GM23338 (cell line): ENCODE data around the gene NWD2. TPM values are rescaled to one million over a fixed set of nuclear protein-coding genes. Genes with fewer than 3 reads are reported as not detected.

Experiments used
- ATAC-seq: fragments of 200-7000 bp; cut with Tn5 transposase; 3 replicates; pipeline ENCODE4 v1.9.1; 2020
- DNase-seq: peaks from one replicate; pipeline ENCODE4 v3.0.0-alpha.2; 2015; ENCODE audit warnings: low spot score
- H2AFZ ChIP-seq: fragments of 200-600 bp; sonication (generic); 2 replicates; pipeline ENCODE4 v1.8.0; 2016; ENCODE audit warnings: antibody characterized with exemption, mild to moderate bottlenecking, moderate library complexity
- H3F3A ChIP-seq: fragments of 200-600 bp; sonication (generic); replicated peaks from 2 replicates; pipeline ENCODE4 v1.8.0; 2017; ENCODE audit warnings: antibody characterized with exemption, mixed run types, low read depth
- H3K27ac ChIP-seq: fragments of 200-600 bp; sonication (generic); 2 replicates; pipeline ENCODE4 v1.6.1; 2016; ENCODE audit warnings: low read depth
- H3K27me3 ChIP-seq: fragments of 200-600 bp; sonication (generic); 2 replicates; pipeline ENCODE4 v1.8.0; 2016; ENCODE audit warnings: mild to moderate bottlenecking, mixed run types, moderate library complexity; ENCODE audit not compliant: insufficient read depth
- H3K36me3 ChIP-seq: fragments of 200-600 bp; sonication (generic); 2 replicates; pipeline ENCODE4 v1.8.0; 2016; ENCODE audit warnings: mild to moderate bottlenecking; ENCODE audit not compliant: insufficient read depth
- H3K4me1 ChIP-seq: fragments of 200-600 bp; sonication (generic); 2 replicates; pipeline ENCODE4 v1.8.0; 2016; ENCODE audit warnings: mild to moderate bottlenecking, moderate library complexity; ENCODE audit not compliant: insufficient read depth
- H3K4me2 ChIP-seq: fragments of 200-600 bp; sonication (generic); 2 replicates; pipeline ENCODE4 v1.7.1; 2017; ENCODE audit warnings: mixed run types
- H3K4me3 ChIP-seq: fragments of 200-600 bp; sonication (generic); 2 replicates; pipeline ENCODE4 v1.6.1; 2016; ENCODE audit warnings: mixed run types
- H3K79me2 ChIP-seq: fragments of 200-600 bp; sonication (generic); replicated peaks from 2 replicates; pipeline ENCODE4 v1.8.0; 2017; ENCODE audit warnings: mild to moderate bottlenecking; ENCODE audit not compliant: insufficient read depth
- H3K9me2 ChIP-seq: fragments of 200-600 bp; sonication (generic); 2 replicates; pipeline ENCODE4 v1.8.0; 2017; ENCODE audit not compliant: insufficient read depth
- H4K20me1 ChIP-seq: fragments of 200-600 bp; sonication (generic); replicated peaks from 2 replicates; pipeline ENCODE4 v1.8.0; 2017; ENCODE audit warnings: mild to moderate bottlenecking; ENCODE audit not compliant: insufficient read depth
- H3K27ac Mint-ChIP-seq: 2 replicates; pipeline ENCODE4 v1.8.0; 2020; ENCODE audit warnings: inconsistent platforms, mild to moderate bottlenecking, moderate library complexity, mixed read lengths
- H3K27me3 Mint-ChIP-seq: 3 replicates; pipeline ENCODE4 v1.8.0; 2022; ENCODE audit warnings: low read depth, mild to moderate bottlenecking, moderate library complexity, mixed read lengths, inconsistent platforms; ENCODE audit not compliant: insufficient read depth, poor library complexity
- H3K36me3 Mint-ChIP-seq: 3 replicates; pipeline ENCODE4 v1.8.0; 2021; ENCODE audit warnings: low read depth, mild to moderate bottlenecking, inconsistent platforms, moderate library complexity, mixed read lengths
- H3K4me1 Mint-ChIP-seq: 3 replicates; pipeline ENCODE4 v1.8.0; 2020; ENCODE audit warnings: mild to moderate bottlenecking, inconsistent platforms, mixed read lengths
- H3K4me3 Mint-ChIP-seq: 3 replicates; pipeline ENCODE4 v1.8.0; 2021; ENCODE audit warnings: moderate library complexity, mild to moderate bottlenecking, inconsistent platforms, mixed read lengths
- H3K9me3 Mint-ChIP-seq: 3 replicates; pipeline ENCODE4 v1.8.0; 2020; ENCODE audit warnings: moderate library complexity, mild to moderate bottlenecking, inconsistent platforms, mixed read lengths
- CREB1 ChIP-seq: fragments of 250-450 bp; sonication (Bioruptor Pico); IDR thresholded peaks from 2 replicates; pipeline ENCODE4 v1.5.0; 2020; ENCODE audit warnings: low read depth, mild to moderate bottlenecking, moderate library complexity
- JUNB ChIP-seq: IDR thresholded peaks from one replicate; pipeline ENCODE4 v1.6.1; 2016; ENCODE audit warnings: antibody characterized with exemption; ENCODE audit not compliant: unreplicated experiment
- NANOG ChIP-seq: IDR thresholded peaks from 2 replicates; pipeline ENCODE4 v1.6.1; 2016; ENCODE audit warnings: antibody characterized with exemption, borderline replicate concordance
- POLR2AphosphoS5 ChIP-seq: IDR thresholded peaks from 2 replicates; pipeline ENCODE4 v1.6.1; 2016; ENCODE audit warnings: antibody characterized with exemption, low read depth
- STAT1 ChIP-seq: IDR thresholded peaks from one replicate; pipeline ENCODE4 v1.6.1; 2016; ENCODE audit warnings: antibody characterized with exemption; ENCODE audit not compliant: unreplicated experiment
- ZNF114 ChIP-seq: fragments of 250-450 bp; sonication (Bioruptor Pico); IDR thresholded peaks from 2 replicates; pipeline ENCODE4 v1.5.0; 2020; ENCODE audit warnings: mild to moderate bottlenecking, moderate library complexity
- ZNF331 ChIP-seq: fragments of 250-450 bp; sonication (Bioruptor Pico); IDR thresholded peaks from 2 replicates; pipeline ENCODE4 v1.5.0; 2020; ENCODE audit warnings: low read depth, mild to moderate bottlenecking, moderate library complexity
- polyA plus RNA-seq: library from polyadenylated mRNA; unstranded; fragments of >200 nt; fragmentation: Nextera tagmentation; extraction: Ambion mirVana; gene quantifications from 2 replicates; pipeline ENCODE4 v1.2.1, GENCODE V29; 2016
- total RNA-seq: library from RNA; depleted of rRNA; stranded (reverse); fragments of >200 nt; shearing (Covaris generic); gene quantifications from 2 replicates; pipeline ENCODE4 v1.2.3, GENCODE V29; 2014
- TF ChIP-seq, protein P1 (sequence below): fragments of 250-450 bp; sonication (Bioruptor Pico); IDR thresholded peaks from 2 replicates; pipeline ENCODE4 v1.5.0; 2020; ENCODE audit warnings: mild to moderate bottlenecking, moderate library complexity
- TF ChIP-seq, protein P2 (sequence below): IDR thresholded peaks from 2 replicates; pipeline ENCODE4 v1.6.1; 2016; ENCODE audit warnings: antibody characterized with exemption
- TF ChIP-seq, protein P3 (sequence below), 2 experiments: fragments of 200-600 bp in 1 of 2; sonication (generic) in 1 of 2; conservative IDR thresholded peaks; 2 replicates each; pipeline versions ENCODE4 v1.5.1 to v1.6.1; 2016 to 2017; ENCODE audit warnings: antibody characterized with exemption in 2 of 2, low read depth in 2 of 2, mild to moderate bottlenecking in 2 of 2, moderate library complexity in 1 of 2

NWD2 gene
- total and polyA plus RNA-seq, 2 experiments from 2014 or later: 0.07 TPM; not detected in 1

DNA sequence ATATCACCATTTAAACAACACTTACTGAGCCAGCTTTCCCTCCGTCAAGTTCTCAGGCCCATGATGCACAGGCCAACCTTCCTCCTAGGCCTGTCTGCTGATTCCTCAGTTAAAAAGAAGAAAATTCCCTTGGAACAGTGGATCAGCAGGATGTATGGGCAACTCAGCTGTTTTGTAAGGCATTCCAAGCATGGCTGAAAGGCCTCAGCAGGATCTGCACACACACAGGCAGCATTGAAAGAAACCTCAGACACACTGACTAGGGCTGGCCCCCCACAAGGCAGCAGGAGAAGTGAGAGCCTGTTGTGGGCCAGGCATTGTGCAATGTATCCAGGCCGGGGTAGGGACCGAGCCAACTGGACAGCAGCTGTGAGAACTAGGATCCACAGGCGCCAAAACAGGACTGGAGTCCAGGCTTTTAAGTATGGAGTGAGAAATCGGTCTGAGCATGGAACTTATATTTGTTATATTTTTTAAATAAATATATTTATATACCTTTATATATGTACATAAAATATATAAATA, 171.4 kb downstream of the NWD2 start (continued):
- TF ChIP-seq, protein P1, sequence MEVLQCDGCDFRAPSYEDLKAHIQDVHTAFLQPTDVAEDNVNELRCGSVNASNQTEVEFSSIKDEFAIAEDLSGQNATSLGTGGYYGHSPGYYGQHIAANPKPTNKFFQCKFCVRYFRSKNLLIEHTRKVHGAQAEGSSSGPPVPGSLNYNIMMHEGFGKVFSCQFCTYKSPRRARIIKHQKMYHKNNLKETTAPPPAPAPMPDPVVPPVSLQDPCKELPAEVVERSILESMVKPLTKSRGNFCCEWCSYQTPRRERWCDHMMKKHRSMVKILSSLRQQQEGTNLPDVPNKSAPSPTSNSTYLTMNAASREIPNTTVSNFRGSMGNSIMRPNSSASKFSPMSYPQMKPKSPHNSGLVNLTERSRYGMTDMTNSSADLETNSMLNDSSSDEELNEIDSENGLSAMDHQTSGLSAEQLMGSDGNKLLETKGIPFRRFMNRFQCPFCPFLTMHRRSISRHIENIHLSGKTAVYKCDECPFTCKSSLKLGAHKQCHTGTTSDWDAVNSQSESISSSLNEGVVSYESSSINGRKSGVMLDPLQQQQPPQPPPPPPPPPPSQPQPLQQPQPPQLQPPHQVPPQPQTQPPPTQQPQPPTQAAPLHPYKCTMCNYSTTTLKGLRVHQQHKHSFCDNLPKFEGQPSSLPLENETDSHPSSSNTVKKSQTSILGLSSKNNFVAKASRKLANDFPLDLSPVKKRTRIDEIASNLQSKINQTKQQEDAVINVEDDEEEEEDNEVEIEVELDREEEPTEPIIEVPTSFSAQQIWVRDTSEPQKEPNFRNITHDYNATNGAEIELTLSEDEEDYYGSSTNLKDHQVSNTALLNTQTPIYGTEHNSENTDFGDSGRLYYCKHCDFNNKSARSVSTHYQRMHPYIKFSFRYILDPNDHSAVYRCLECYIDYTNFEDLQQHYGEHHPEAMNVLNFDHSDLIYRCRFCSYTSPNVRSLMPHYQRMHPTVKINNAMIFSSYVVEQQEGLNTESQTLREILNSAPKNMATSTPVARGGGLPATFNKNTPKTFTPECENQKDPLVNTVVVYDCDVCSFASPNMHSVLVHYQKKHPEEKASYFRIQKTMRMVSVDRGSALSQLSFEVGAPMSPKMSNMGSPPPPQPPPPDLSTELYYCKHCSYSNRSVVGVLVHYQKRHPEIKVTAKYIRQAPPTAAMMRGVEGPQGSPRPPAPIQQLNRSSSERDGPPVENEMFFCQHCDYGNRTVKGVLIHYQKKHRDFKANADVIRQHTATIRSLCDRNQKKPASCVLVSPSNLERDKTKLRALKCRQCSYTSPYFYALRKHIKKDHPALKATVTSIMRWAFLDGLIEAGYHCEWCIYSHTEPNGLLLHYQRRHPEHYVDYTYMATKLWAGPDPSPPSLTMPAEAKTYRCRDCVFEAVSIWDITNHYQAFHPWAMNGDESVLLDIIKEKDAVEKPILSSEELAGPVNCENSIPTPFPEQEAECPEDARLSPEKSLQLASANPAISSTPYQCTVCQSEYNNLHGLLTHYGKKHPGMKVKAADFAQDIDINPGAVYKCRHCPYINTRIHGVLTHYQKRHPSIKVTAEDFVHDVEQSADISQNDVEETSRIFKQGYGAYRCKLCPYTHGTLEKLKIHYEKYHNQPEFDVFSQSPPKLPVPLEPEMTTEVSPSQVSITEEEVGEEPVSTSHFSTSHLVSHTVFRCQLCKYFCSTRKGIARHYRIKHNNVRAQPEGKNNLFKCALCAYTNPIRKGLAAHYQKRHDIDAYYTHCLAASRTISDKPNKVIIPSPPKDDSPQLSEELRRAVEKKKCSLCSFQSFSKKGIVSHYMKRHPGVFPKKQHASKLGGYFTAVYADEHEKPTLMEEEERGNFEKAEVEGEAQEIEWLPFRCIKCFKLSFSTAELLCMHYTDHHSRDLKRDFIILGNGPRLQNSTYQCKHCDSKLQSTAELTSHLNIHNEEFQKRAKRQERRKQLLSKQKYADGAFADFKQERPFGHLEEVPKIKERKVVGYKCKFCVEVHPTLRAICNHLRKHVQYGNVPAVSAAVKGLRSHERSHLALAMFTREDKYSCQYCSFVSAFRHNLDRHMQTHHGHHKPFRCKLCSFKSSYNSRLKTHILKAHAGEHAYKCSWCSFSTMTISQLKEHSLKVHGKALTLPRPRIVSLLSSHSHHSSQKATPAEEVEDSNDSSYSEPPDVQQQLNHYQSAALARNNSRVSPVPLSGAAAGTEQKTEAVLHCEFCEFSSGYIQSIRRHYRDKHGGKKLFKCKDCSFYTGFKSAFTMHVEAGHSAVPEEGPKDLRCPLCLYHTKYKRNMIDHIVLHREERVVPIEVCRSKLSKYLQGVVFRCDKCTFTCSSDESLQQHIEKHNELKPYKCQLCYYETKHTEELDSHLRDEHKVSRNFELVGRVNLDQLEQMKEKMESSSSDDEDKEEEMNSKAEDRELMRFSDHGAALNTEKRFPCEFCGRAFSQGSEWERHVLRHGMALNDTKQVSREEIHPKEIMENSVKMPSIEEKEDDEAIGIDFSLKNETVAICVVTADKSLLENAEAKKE (CRISPR knock-in tag): no peak
- no peak for TF ChIP-seq ZNF331 (CRISPR knock-in tag)

DNA sequence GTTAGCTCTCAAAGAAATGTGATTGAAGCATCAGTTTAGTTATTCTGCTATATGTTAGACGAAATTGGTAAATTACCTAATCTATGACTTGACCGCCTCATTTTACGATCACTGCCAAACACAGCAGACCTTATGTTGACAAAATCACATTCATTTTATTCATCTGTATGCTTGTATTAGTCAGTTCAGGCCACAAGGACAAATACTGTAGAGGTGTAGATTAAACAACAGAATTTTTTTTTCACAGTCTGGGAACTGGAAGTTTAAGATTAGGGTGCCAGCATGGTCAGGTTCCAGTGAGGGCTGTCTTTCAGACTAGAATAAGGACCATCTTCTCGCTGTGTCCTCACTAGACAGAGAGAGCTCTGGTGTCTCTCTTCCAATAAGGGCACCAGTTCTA, 177.1 kb downstream of the NWD2 start:
- Histone ChIP-seq H3K4me2 (no peak overlapping the region), H4K20me1 (no peaks in the 10 kb centered on the region), H3K9me2 (no peaks in the 10 kb centered on the region), H2AFZ (no peak overlapping the region), H3K36me3 (no peaks in the 10 kb centered on the region), H3F3A (no peaks in the 10 kb centered on the region), H3K4me3 (no peak overlapping the region), H3K4me1 (no peaks in the 10 kb centered on the region), H3K27me3 (no peaks in the 10 kb centered on the region), H3K27ac (no peak overlapping the region), H3K79me2 (no peaks in the 10 kb centered on the region)
- no peaks in the 10 kb centered on the region for H3K36me3 Mint-ChIP-seq
- H3K27me3 Mint-ChIP-seq: no peaks in the 10 kb centered on the region
- no peak overlapping the region for H3K27ac Mint-ChIP-seq
- no peaks in the 10 kb centered on the region; the same call in 2 of the 3 replicates for H3K9me3 Mint-ChIP-seq
- ATAC-seq (no peak), DNase-seq (no peak)
- TF ChIP-seq POLR2AphosphoS5: no peak
- TF ChIP-seq NANOG: no peak
- no peak for TF ChIP-seq ZNF114 (CRISPR knock-in tag)
- TF ChIP-seq, protein P2, sequence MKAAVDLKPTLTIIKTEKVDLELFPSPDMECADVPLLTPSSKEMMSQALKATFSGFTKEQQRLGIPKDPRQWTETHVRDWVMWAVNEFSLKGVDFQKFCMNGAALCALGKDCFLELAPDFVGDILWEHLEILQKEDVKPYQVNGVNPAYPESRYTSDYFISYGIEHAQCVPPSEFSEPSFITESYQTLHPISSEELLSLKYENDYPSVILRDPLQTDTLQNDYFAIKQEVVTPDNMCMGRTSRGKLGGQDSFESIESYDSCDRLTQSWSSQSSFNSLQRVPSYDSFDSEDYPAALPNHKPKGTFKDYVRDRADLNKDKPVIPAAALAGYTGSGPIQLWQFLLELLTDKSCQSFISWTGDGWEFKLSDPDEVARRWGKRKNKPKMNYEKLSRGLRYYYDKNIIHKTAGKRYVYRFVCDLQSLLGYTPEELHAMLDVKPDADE: no peak
- TF ChIP-seq, protein P3, sequence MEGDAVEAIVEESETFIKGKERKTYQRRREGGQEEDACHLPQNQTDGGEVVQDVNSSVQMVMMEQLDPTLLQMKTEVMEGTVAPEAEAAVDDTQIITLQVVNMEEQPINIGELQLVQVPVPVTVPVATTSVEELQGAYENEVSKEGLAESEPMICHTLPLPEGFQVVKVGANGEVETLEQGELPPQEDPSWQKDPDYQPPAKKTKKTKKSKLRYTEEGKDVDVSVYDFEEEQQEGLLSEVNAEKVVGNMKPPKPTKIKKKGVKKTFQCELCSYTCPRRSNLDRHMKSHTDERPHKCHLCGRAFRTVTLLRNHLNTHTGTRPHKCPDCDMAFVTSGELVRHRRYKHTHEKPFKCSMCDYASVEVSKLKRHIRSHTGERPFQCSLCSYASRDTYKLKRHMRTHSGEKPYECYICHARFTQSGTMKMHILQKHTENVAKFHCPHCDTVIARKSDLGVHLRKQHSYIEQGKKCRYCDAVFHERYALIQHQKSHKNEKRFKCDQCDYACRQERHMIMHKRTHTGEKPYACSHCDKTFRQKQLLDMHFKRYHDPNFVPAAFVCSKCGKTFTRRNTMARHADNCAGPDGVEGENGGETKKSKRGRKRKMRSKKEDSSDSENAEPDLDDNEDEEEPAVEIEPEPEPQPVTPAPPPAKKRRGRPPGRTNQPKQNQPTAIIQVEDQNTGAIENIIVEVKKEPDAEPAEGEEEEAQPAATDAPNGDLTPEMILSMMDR (conservative IDR thresholded peaks at IDR 0.05; ENCODE audit: low read depth in 2 of 2): no peak
- no peak for TF ChIP-seq ZNF331 (CRISPR knock-in tag)
- TF ChIP-seq STAT1: no peak
- no peak for TF ChIP-seq CREB1
- no peak for TF ChIP-seq JUNB
- H3K4me3 Mint-ChIP-seq: no peak overlapping the region
- H3K4me1 Mint-ChIP-seq: no peaks in the 10 kb centered on the region
